CD4-positive, alpha-beta T cell treated with Interleukin-4 for 4 hours (primary cell): ENCODE measurements around the gene NAA40.

Experiments used
- DNase-seq: peaks from one replicate; pipeline ENCODE4 v3.0.0-alpha.2; 2020

NAA40 gene

GRCh38 chr11:63913866-63914830, 24.7 kb upstream of the NAA40 start:
- DNase-seq = no peak

DNA sequence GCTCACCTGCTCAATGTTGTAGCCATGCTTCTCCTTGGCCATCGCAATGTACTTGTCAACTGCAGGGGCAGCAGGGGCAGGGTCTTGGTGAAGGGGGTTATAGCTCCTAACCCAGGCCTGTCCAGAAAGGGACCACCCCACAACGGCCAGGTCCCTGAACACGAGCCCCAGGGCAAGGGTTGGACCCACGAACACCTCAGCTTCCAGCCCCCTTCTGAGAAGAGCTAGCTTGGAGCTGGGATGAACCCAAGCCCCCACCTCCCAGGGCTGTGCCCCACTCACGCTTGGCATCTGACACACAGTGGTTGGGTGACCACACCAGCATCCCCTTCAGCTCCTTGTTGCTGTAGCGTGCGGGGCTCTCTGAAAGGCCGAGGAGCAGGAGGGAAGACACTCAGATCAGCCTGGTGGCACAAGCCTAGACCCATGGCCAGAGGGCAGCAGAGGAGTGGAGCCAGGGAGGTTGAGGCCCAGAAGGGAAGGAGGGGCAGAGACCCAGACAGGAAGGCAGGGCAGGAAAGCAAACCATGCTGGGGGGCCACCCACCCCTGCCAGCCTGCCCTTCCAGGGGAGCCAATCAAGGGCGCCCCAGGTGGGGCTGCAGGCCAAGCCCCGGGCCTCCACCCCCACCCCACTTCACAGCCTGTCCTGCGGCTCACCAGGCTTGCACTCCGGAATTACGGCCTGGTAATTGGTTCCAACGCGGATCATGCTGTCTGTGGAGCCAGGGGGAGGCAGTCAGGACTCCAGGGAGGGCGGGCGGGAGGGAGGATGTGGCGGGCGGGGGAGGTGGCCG, 23.7 kb upstream of the NAA40 start:
- DNase-seq = no peak

DNA sequence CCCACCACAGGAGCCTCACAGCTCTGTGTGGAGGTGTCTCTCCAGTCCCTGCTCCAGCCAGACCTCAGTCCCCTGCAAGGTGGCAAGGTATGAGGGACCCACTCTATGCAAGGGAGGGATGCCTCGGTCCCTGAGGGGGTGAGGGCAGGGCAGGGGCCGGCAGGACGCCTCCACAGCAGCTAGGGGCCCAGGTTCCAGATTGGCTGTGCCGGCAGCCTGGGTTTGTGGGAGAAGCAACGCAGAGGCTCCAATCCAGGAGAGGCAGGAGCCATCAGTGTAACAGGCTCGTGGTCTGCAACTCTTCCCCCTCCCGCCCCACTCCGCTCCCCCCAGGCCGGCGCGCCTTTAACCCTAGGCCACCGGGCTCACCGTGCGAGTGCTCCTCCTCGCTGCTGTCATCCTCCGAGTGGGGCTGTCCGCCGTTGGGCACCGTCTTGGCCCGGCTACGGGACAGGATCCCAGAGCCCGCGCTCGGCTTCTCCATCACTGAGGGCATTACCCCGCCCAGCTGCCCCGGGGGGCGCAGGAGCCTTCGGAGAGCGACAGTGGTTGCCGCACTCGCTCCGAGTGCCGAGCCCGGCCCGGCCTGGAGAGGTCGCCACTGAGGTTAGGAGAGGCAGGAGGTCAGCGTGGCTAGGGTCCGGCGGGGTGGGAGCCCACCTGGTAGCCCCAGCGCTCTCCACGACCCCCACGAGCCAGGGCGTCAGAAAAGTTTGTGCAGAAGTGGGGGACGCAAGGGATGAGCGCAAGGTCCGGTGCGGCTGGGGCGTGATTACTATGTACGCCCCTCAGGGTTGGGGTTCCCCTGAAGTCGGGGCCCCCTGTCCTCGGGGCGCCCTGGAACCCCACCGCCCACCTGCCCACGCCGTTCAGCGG, 22.6 kb upstream of the NAA40 start:
- no peak for DNase-seq

DNA sequence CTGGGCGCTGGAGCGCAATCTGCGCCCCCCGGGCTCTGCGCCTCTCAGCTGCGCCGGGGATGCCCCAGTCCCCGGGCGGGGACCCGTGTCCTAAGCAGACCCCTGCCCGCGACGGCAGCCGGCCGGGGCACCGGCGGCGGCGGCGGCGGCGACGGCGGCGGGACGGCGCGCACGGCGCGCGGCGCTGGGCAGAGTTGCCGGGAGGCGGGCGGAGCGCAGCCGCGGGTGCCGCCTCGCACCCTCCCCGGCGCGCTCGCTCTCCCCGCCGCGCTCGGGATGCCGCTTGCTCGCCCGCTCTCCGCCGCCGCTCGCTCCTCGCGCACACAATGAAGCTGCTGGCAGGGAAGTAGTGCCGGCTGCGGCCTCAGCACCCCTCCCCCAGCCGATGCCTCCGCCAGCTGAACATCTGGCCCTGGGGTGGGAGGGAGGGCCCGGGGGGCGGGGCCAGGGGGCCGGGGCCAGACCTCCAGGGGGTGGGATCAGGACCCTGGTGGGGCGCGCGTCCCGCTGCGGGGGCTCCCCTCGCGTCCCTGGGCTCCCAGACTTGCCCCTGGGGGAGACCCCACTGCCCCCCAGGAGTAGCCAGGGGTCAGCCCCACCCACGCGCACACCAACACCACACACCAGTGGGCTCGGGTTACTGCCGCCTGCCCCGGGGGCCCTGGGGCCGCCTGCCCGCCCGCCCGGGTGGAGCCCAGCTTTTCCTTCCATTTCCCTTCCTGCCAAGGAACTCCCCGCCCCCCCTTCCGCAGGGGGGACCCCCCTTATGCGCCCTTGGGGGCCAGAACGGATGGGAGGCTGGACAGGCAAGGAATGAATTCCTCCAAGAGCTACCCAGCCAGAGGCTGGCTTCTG, 21.7 kb upstream of the NAA40 start, which contains the start of gene RCOR2:
TSS of gene RCOR2 (minus strand) at position 328 of the 855 bp plus-strand sequence. CDS start 708 bp downstream, outside the sequence.
- DNase-seq = peak; percentile 62

GRCh38 chr11:63917692-63918506, 20.9 kb upstream of the NAA40 start:
- peak; percentile 8 for DNase-seq

GRCh38 chr11:63918507-63919191, 20.2 kb upstream of the NAA40 start:
- no peak for DNase-seq

GRCh38 chr11:63919267-63920125, 19.3 kb upstream of the NAA40 start:
- DNase-seq = no peak

DNA sequence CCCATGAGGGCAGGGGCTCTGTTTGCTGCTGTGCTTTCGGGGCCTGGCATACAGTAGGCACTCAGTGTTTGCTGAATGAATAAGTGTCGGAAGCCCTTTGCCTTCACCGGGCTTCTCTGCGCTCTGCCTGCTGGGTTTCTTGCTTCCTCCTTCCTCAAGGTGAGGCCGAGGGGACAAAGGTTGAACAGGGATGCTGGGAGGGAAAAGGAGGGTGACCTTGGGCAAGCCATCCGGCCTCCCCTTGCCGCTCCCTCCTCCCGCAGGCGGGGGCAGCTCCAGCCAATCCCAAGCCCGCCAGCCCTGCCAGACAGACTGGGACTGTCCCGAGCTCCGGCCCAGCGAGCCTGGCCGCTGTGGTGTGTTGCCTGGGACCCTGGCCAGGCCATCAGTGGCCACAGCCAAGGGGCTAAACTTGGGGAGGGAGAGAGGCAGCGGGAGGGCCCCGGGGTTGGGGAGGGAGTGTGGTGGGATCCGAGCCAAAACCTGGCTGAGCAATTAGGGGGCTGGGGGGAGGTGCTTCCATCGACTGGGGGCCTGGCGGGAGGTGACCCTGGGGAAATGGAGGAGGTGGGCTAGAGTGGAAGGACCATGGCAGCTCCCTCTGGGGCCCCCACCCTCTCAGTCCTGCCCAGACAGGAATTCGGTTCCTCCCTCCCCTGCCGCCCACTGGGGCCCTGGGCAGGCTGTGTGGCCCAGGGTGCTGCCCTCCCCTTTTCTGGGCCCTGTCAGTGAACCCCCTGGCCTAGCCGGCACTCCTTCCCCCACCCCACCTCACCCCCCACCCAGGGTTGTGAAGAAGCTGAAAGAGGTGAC, 18.5 kb upstream of the NAA40 start:
- DNase-seq = no peak

- peak; percentile 13 for DNase-seq
Measured at GRCh38 chr11:63920939-63921417, 17.8 kb upstream of the NAA40 start.

- no peak for DNase-seq
Measured at GRCh38 chr11:63922673-63923192, 16.1 kb upstream of the NAA40 start.

DNA sequence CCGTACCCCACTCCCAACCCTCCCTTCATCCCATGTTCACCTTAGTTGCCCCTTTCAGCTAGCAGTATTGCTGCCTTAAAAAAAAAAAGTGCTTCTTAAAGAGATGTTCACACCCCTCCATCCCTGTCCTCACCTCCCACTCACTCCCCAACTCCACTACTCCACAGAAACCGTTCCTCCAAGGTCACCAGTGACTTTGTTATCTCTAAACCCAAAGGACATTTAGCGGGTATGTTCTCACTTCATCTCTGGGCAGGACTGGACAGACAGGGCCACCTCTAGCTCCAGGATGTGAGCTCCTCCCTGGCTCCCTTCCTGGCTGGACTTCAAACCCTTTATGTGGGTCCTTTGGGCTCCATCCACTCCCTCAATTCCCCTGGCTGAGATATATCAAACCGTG, 15.5 kb upstream of the NAA40 start:
- no peak for DNase-seq

DNA sequence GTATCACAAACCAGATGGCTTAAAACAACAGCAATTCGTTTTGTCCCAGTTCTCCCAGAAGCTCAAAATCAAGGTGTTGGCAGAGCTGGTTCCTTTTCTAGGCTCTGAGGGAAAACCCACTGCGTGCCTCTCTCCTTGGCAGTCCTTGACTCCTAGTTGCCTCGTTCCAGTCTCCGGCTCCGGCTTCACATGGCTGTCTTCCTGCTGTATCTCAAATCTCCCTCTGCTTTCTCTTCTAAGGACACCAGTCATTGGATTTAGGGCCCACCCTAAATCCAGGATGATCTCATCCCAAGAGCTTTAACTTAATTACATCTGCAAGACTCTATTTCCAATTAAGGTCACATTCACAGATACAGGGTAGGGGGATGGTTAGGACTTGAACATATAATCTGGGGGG, 9.2 kb upstream of the NAA40 start:
- no peak for DNase-seq

DNA sequence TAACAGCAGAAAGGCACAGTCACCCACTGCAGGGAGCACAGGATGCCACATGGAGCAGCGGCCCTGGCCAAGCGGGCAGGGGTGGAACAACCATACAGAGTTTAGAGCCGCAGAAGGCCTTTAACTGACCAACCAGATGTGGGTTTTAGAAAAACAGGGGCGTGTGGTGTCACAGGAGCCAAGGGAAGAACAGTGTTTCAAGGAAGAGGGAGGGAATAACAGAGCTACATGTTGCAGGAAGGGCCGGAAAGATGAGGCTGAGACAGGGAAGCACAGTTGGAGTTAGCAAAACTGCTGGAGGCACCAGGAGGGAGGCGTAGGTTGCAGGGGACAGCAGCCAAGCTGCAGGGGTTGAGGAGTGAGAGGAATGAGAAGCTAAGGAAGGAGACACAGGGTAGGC, 7.8 kb upstream of the NAA40 start:
- DNase-seq = no peak

GRCh38 chr11:63931876-63932275, 6.9 kb upstream of the NAA40 start:
- no peak for DNase-seq

DNA sequence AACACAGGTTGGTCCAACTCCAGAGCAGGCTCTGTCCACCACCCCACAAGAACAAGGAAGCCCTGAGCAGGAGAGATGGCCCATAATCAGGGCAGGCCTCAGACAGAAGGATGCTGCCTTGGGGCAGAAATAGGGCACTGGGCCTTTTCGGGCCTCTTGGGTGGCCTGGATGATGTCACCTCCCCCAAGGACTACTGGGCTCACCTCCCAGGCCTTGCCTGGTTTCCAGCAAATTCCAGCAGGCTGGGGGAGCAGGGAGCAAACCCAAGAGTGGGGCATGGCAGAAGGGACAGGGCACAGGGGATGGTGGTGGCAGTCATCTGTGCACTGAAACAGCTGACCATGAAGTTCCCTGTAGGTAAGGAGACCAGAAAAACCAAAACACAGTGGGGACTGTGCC, 5.3 kb upstream of the NAA40 start:
- DNase-seq = no peak

GRCh38 chr11:63937713-63938478, 906 bp upstream of the NAA40 start:
- no peak for DNase-seq

DNA sequence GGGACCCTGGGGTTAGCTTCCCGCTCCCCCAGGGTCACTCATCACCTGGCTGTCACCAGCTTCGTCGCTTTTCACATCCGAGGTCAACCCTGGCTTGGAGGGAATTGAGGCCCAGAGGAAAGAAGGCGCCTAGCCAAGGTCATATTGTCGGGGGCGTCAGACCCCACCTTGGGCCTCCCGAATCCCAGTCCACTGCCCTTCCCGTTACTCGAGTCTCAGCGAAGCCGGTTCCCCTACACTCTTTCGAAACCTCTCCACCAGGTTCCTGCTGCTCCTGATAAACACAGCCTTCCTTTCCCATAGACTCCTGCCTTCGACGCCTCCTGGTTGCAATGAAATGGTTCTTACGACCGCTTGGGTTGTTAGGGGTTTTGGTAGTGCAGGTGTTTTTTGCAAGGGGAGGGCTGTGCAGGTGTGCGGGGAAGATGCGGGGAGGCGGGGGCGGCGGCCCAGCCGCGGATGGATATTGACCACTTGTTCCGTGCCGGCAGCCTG, 642 bp downstream of the NAA40 start:
- no peak for DNase-seq
